Trophoblast cell (in vitro differentiated cells and primary cell): ENCODE measurements around the gene SRP14.

Experiments used
- DNase-seq, 2 donors: peaks; one replicate each; pipeline ENCODE4 v3.0.0-alpha.2; 2016
- H2AFZ ChIP-seq: 2 replicates; pipeline ENCODE4 v1.6.1; 2013; ENCODE audit warnings: low read length, moderate library complexity, mild to moderate bottlenecking; ENCODE audit not compliant: insufficient read depth, poor library complexity
- H2AK5ac ChIP-seq: 2 replicates; pipeline ENCODE4 v1.6.1; 2013; ENCODE audit warnings: mild to moderate bottlenecking, low read length
- H2BK120ac ChIP-seq: 2 replicates; pipeline ENCODE4 v1.6.1; 2013; ENCODE audit warnings: low read length, mild to moderate bottlenecking, moderate library complexity; ENCODE audit not compliant: insufficient read depth, poor library complexity
- H2BK12ac ChIP-seq: 2 replicates; pipeline ENCODE4 v1.6.1; 2013; ENCODE audit warnings: mild to moderate bottlenecking, low read length, moderate library complexity
- H2BK5ac ChIP-seq: 2 replicates; pipeline ENCODE4 v1.6.1; 2013; ENCODE audit warnings: low read length, low read depth, moderate library complexity, mild to moderate bottlenecking; ENCODE audit not compliant: poor library complexity
- H3K14ac ChIP-seq: 2 replicates; pipeline ENCODE4 v1.6.1; 2013; ENCODE audit warnings: mild to moderate bottlenecking, low read length
- H3K18ac ChIP-seq: 2 replicates; pipeline ENCODE4 v1.6.1; 2013; ENCODE audit warnings: mild to moderate bottlenecking, low read length
- H3K23ac ChIP-seq: 2 replicates; pipeline ENCODE4 v1.6.1; 2013; ENCODE audit warnings: low read length
- H3K27ac ChIP-seq: 2 replicates; pipeline ENCODE4 v1.5.1; 2013; ENCODE audit warnings: low read depth, mild to moderate bottlenecking, inconsistent platforms, low read length, moderate library complexity
- H3K27me3 ChIP-seq: 2 replicates; pipeline ENCODE4 v1.6.1; 2013; ENCODE audit warnings: inconsistent platforms, mild to moderate bottlenecking, low read length, moderate library complexity; ENCODE audit not compliant: insufficient read depth
- H3K36me3 ChIP-seq, 2 experiments: 1 replicate in 1 of 2; 2 replicates in 1 of 2; pipeline ENCODE4 v1.6.1; 2013; ENCODE audit warnings: low read length in 2 of 2, mild to moderate bottlenecking in 2 of 2, moderate library complexity in 1 of 2; ENCODE audit not compliant: insufficient read depth in 2 of 2, control insufficient read depth in 1 of 2
- H3K4ac ChIP-seq: 2 replicates; pipeline ENCODE4 v1.6.1; 2013; ENCODE audit warnings: low read depth, mild to moderate bottlenecking, low read length, moderate library complexity
- H3K4me1 ChIP-seq, 2 experiments: 1 replicate in 1 of 2; 2 replicates in 1 of 2; pipeline ENCODE4 v1.6.1; 2013; ENCODE audit warnings: low read length in 2 of 2, mild to moderate bottlenecking in 2 of 2, moderate library complexity in 1 of 2; ENCODE audit not compliant: insufficient read depth in 2 of 2, control insufficient read depth in 1 of 2
- H3K4me2 ChIP-seq: 2 replicates; pipeline ENCODE4 v1.6.1; 2013; ENCODE audit warnings: inconsistent platforms, mild to moderate bottlenecking, low read length, moderate library complexity
- H3K4me3 ChIP-seq: 2 replicates; pipeline ENCODE4 v1.5.1; 2013; ENCODE audit warnings: mild to moderate bottlenecking, low read depth, low read length, inconsistent platforms
- H3K79me1 ChIP-seq: one replicate; pipeline ENCODE4 v1.6.1; 2013; ENCODE audit warnings: low read length
- H3K79me2 ChIP-seq: 2 replicates; pipeline ENCODE4 v1.6.1; 2013; ENCODE audit warnings: low read length, mild to moderate bottlenecking; ENCODE audit not compliant: control insufficient read depth, insufficient read depth, poor library complexity
- H3K9ac ChIP-seq: 2 replicates; pipeline ENCODE4 v1.6.1; 2013; ENCODE audit warnings: mild to moderate bottlenecking, low read length
- H3K9me3 ChIP-seq: 2 replicates; pipeline ENCODE4 v1.6.1; 2013; ENCODE audit warnings: low read depth, mild to moderate bottlenecking, control low read depth, inconsistent platforms, low read length; ENCODE audit not compliant: insufficient read depth
- H4K12ac ChIP-seq: 2 replicates; pipeline ENCODE4 v1.6.1; 2013; ENCODE audit warnings: low read depth, mild to moderate bottlenecking, low read length, moderate library complexity
- H4K8ac ChIP-seq: 2 replicates; pipeline ENCODE4 v1.6.1; 2013; ENCODE audit warnings: low read depth, mild to moderate bottlenecking, low read length, moderate library complexity
- H4K91ac ChIP-seq: one replicate; pipeline ENCODE4 v1.6.1; 2013; ENCODE audit warnings: low read depth, mild to moderate bottlenecking, low read length, moderate library complexity
- WGBS: extraction: QIAGEN DNeasy Blood & Tissue Kit; methylation state at CpG from one replicate; pipeline ENCODE4 v1.1.7; 2013; ENCODE audit warnings: missing lambda C conversion rate; ENCODE audit not compliant: insufficient read length, insufficient coverage; ENCODE audit errors: extremely low coverage; 5-methylcytosine and 5-hydroxymethylcytosine counted together

Gene SRP14

GRCh38 chr15:40061212-40061901, 22.4 kb upstream of the SRP14 start:
- Histone ChIP-seq H3K4me1 (peaks cover 11 to 20% of the 10 kb centered on the region in 2 experiments), H2AK5ac (no peak overlapping the region), H3K4me2 (no peak overlapping the region), H3K9ac (no peak overlapping the region), H3K18ac (no peak overlapping the region), H3K4me3 (no peak overlapping the region), H3K14ac (no peak overlapping the region), H3K4ac (no peak overlapping the region), H3K27ac (no peak overlapping the region), H2BK12ac (no peak overlapping the region), H3K27me3 (no peaks in the 10 kb centered on the region), H3K79me2 (no peaks in the 10 kb centered on the region), H2BK5ac (no peak overlapping the region), H4K12ac (no peak overlapping the region), H3K9me3 (no peaks in the 10 kb centered on the region), H3K36me3 (peaks cover 0 to 2% of the 10 kb centered on the region in 2 experiments), H3K23ac (no peak overlapping the region), H2AFZ (no peak overlapping the region), H3K79me1 (peaks cover 11% of the 10 kb centered on the region), H4K91ac (no peak overlapping the region), H4K8ac (no peak overlapping the region), H2BK120ac (no peak overlapping the region)
- no CpG with 5 or more reads among the region's 15 CpGs for WGBS
- DNase-seq, result no peak

- Histone ChIP-seq H3K9ac (no peak overlapping the region), H3K27ac (no peak overlapping the region), H2BK12ac (no peak overlapping the region), H2AK5ac (no peak overlapping the region), H3K4ac (no peak overlapping the region), H4K8ac (no peak overlapping the region), H3K79me1 (peaks cover 17% of the 10 kb centered on the region), H3K4me3 (no peak overlapping the region), H4K12ac (no peak overlapping the region), H4K91ac (no peak overlapping the region), H3K14ac (no peak overlapping the region), H3K79me2 (no peaks in the 10 kb centered on the region), H3K4me2 (no peak overlapping the region), H3K18ac (no peak overlapping the region), H2BK5ac (no peak overlapping the region), H3K9me3 (no peaks in the 10 kb centered on the region), H2BK120ac (no peak overlapping the region), H3K27me3 (no peaks in the 10 kb centered on the region), H2AFZ (no peak overlapping the region), H3K36me3 (peaks cover 0 to 2% of the 10 kb centered on the region in 2 experiments), H3K23ac (no peak overlapping the region), H3K4me1 (peaks cover 20 to 28% of the 10 kb centered on the region in 2 experiments)
- WGBS, result no CpG with 5 or more reads among the region's 10 CpGs
- no peak for DNase-seq
These were observed 21.4 kb upstream of the SRP14 start for GRCh38 chr15:40060236-40060961.

- no peak overlapping the region for H2BK12ac ChIP-seq
- no peak overlapping the region for H3K9ac ChIP-seq
- no peak overlapping the region for H2AFZ ChIP-seq
- H3K27me3 ChIP-seq, result no peaks in the 10 kb centered on the region
- no peak overlapping the region for H3K23ac ChIP-seq
- no peak for DNase-seq
- no peak overlapping the region for H4K12ac ChIP-seq
- H3K27ac ChIP-seq, result no peak overlapping the region
- H3K4me2 ChIP-seq, result no peak overlapping the region
- H3K79me2 ChIP-seq, result no peaks in the 10 kb centered on the region
- H3K18ac ChIP-seq, result peak overlapping the region; percentile 40
- H2BK5ac ChIP-seq, result no peak overlapping the region
- no peak overlapping the region for H3K14ac ChIP-seq
- H4K91ac ChIP-seq, result no peak overlapping the region
- H3K79me1 ChIP-seq, result peaks cover 22% of the 10 kb centered on the region
- no peaks in the 10 kb centered on the region for H3K9me3 ChIP-seq
- H4K8ac ChIP-seq, result no peak overlapping the region
- H3K4me3 ChIP-seq, result no peak overlapping the region
- H2AK5ac ChIP-seq, result no peak overlapping the region
- no peak overlapping the region for H2BK120ac ChIP-seq
- H3K36me3 ChIP-seq, result peaks cover 0 to 2% of the 10 kb centered on the region in 2 experiments
- peaks cover 25 to 34% of the 10 kb centered on the region in 2 experiments for H3K4me1 ChIP-seq
- no CpG with 5 or more reads among the region's 11 CpGs for WGBS
- no peak overlapping the region for H3K4ac ChIP-seq
These were observed 20.8 kb upstream of the SRP14 start for GRCh38 chr15:40059821-40060220.

GRCh38 chr15:40058476-40059140, 19.6 kb upstream of the SRP14 start:
- no peak for DNase-seq
- H3K4ac ChIP-seq, result no peak overlapping the region
- H3K14ac ChIP-seq, result no peak overlapping the region
- peaks cover 0 to 2% of the 10 kb centered on the region in 2 experiments for H3K36me3 ChIP-seq
- no peaks in the 10 kb centered on the region for H3K27me3 ChIP-seq
- H3K27ac ChIP-seq, result no peak overlapping the region
- H3K4me2 ChIP-seq, result no peak overlapping the region
- H3K4me3 ChIP-seq, result no peak overlapping the region
- H3K79me2 ChIP-seq, result no peaks in the 10 kb centered on the region
- no peak overlapping the region for H3K9ac ChIP-seq
- no CpG with 5 or more reads among the region's 3 CpGs for WGBS
- H4K8ac ChIP-seq, result no peak overlapping the region
- H2BK5ac ChIP-seq, result peak overlapping the region; percentile 5
- H3K9me3 ChIP-seq, result no peaks in the 10 kb centered on the region
- no peak overlapping the region for H3K23ac ChIP-seq
- peak overlapping the region; percentile 29 for H4K91ac ChIP-seq
- peaks cover 27% of the 10 kb centered on the region for H3K79me1 ChIP-seq
- H3K4me1 ChIP-seq, result peaks cover 30 to 40% of the 10 kb centered on the region in 2 experiments
- no peak overlapping the region for H3K18ac ChIP-seq
- no peak overlapping the region for H2BK120ac ChIP-seq
- no peak overlapping the region for H2AFZ ChIP-seq
- H4K12ac ChIP-seq, result no peak overlapping the region
- no peak overlapping the region for H2BK12ac ChIP-seq
- no peak overlapping the region for H2AK5ac ChIP-seq
